IMR-90 (cell line): ENCODE data around the gene AMELX. TPM values are rescaled to one million over a fixed set of nuclear protein-coding genes. Genes with fewer than 3 reads are reported as not detected.

Source experiments
- ATAC-seq: fragments of 200-7000 bp; cut with Tn5 transposase; 2 replicates; pipeline ENCODE4 v1.9.1; 2020; ENCODE audit warnings: low read depth, mild to moderate bottlenecking, moderate library complexity
- BruUV-seq: library from RNA; stranded (reverse); fragments of 400-500 nt; replicated peaks from 2 replicates; lab custom pipeline; 2021; lab: Mats Ljungman, UMichigan
- CTCF ChIA-PET: fragments of 300-600 bp; formaldehyde crosslinking; extraction: SDS; loops from one replicate; lab custom pipeline; 2021; ENCODE audit warnings: antibody characterized with exemption; lab: Yijun Ruan, JAX
- POLR2A ChIA-PET: fragments of 300-600 bp; sonication (Branson Sonifier 250); formaldehyde crosslinking; loops from one replicate; lab custom pipeline; 2022; ENCODE audit warnings: antibody characterized with exemption; ENCODE audit not compliant: unreplicated experiment; lab: Charles Lee
- DNase-seq: peaks from one replicate; pipeline ENCODE4 v3.0.0; 2013
- H2AFZ ChIP-seq: replicated peaks from 2 replicates; pipeline ENCODE3; 2013; ENCODE audit warnings: low read length, mild to moderate bottlenecking; ENCODE audit not compliant: poor library complexity
- H2AK5ac ChIP-seq: 2 replicates; pipeline ENCODE4 v1.6.1; 2013; ENCODE audit warnings: low read depth, low read length, inconsistent platforms
- H2AK9ac ChIP-seq: replicated peaks from 2 replicates; pipeline ENCODE3; 2013; ENCODE audit warnings: mild to moderate bottlenecking, low read depth, low read length, moderate library complexity; ENCODE audit not compliant: poor library complexity
- H2BK120ac ChIP-seq: 2 replicates; pipeline ENCODE4 v1.6.1; 2013; ENCODE audit warnings: low read depth, low read length, inconsistent platforms
- H2BK15ac ChIP-seq: 3 replicates; pipeline ENCODE4 v1.6.1; 2013; ENCODE audit warnings: low read depth, low read length, inconsistent platforms
- H2BK20ac ChIP-seq: 2 replicates; pipeline ENCODE4 v1.6.1; 2013; ENCODE audit warnings: low read depth, mild to moderate bottlenecking, inconsistent platforms, low read length, moderate library complexity
- H2BK5ac ChIP-seq: 2 replicates; pipeline ENCODE4 v1.6.1; 2013; ENCODE audit warnings: mild to moderate bottlenecking, low read depth, low read length, inconsistent platforms; ENCODE audit not compliant: poor library complexity, severe bottlenecking
- H3K14ac ChIP-seq: replicated peaks from 2 replicates; pipeline ENCODE4 v1.6.1; 2013; ENCODE audit warnings: low read depth, low read length, inconsistent platforms
- H3K18ac ChIP-seq: 2 replicates; pipeline ENCODE4 v1.6.1; 2013; ENCODE audit warnings: low read depth, low read length, control low read depth
- H3K23ac ChIP-seq: 2 replicates; pipeline ENCODE4 v1.6.1; 2013; ENCODE audit warnings: low read depth, low read length, inconsistent platforms
- H3K27ac ChIP-seq: 2 replicates; pipeline ENCODE4 v1.5.1; 2013; ENCODE audit warnings: mild to moderate bottlenecking, control low read depth, low read length; ENCODE audit not compliant: insufficient read depth
- H3K27me3 ChIP-seq: 2 replicates; pipeline ENCODE4 v1.6.1; 2013; ENCODE audit warnings: low read length; ENCODE audit not compliant: control insufficient read depth, insufficient read depth
- H3K36me3 ChIP-seq: 2 replicates; pipeline ENCODE4 v1.6.1; 2013; ENCODE audit warnings: low read length, mixed read lengths; ENCODE audit not compliant: control insufficient read depth, insufficient read depth
- H3K4ac ChIP-seq: 2 replicates; pipeline ENCODE4 v1.6.1; 2013; ENCODE audit warnings: low read depth, low read length, inconsistent platforms
- H3K4me1 ChIP-seq: 2 replicates; pipeline ENCODE4 v1.6.1; 2013; ENCODE audit warnings: low read length, mixed read lengths; ENCODE audit not compliant: control insufficient read depth, insufficient read depth
- H3K4me2 ChIP-seq: 2 replicates; pipeline ENCODE4 v1.6.1; 2013; ENCODE audit warnings: low read depth, mild to moderate bottlenecking, control low read depth, low read length, moderate library complexity
- H3K4me3 ChIP-seq: 2 replicates; pipeline ENCODE4 v1.5.1; 2013; ENCODE audit warnings: low read depth, mild to moderate bottlenecking, control low read depth, low read length, moderate library complexity; ENCODE audit not compliant: insufficient read depth
- H3K56ac ChIP-seq: 2 replicates; pipeline ENCODE4 v1.6.1; 2013; ENCODE audit warnings: low read length, inconsistent platforms; ENCODE audit not compliant: insufficient read depth; ENCODE audit errors: extremely low read depth
- H3K79me1 ChIP-seq, 2 experiments: 2 replicates each; pipeline ENCODE4 v1.6.1; 2013; ENCODE audit warnings: low read length in 2 of 2, inconsistent platforms in 1 of 2, low read depth in 1 of 2
- H3K9ac ChIP-seq: 2 replicates; pipeline ENCODE4 v1.6.1; 2013; ENCODE audit warnings: low read depth, low read length, control low read depth
- H3K9me1 ChIP-seq: 2 replicates; pipeline ENCODE4 v1.6.1; 2013; ENCODE audit warnings: low read length, inconsistent platforms; ENCODE audit not compliant: insufficient read depth
- H3K9me3 ChIP-seq: 2 replicates; pipeline ENCODE4 v1.6.1; 2013; ENCODE audit warnings: low read length; ENCODE audit not compliant: control insufficient read depth, insufficient read depth
- H4K20me1 ChIP-seq: 2 replicates; pipeline ENCODE4 v1.6.1; 2013; ENCODE audit warnings: low read length, inconsistent platforms; ENCODE audit not compliant: insufficient read depth
- H4K5ac ChIP-seq: 2 replicates; pipeline ENCODE4 v1.6.1; 2013; ENCODE audit warnings: mild to moderate bottlenecking, low read depth, low read length, control low read depth
- H4K8ac ChIP-seq, 2 experiments: 2 replicates each; pipeline ENCODE4 v1.6.1; 2013; ENCODE audit warnings: low read depth in 2 of 2, low read length in 2 of 2, control low read depth in 1 of 2, inconsistent platforms in 1 of 2
- H4K91ac ChIP-seq: 2 replicates; pipeline ENCODE4 v1.6.1; 2013; ENCODE audit warnings: low read depth, low read length, inconsistent platforms; ENCODE audit not compliant: insufficient read depth
- BHLHE40 ChIP-seq: fragments of 150-350 bp; IDR thresholded peaks from 2 replicates; pipeline ENCODE4 v1.6.1; 2016; ENCODE audit warnings: mild to moderate bottlenecking, low read depth, low read length
- CEBPB ChIP-seq: IDR thresholded peaks from 2 replicates; pipeline ENCODE4 v1.6.1; 2012; ENCODE audit warnings: low read depth, low read length, improper control_type of control experiment
- CHD1 ChIP-seq: IDR thresholded peaks from 2 replicates; pipeline ENCODE4 v1.6.1; 2012; ENCODE audit warnings: low read depth, low read length, improper control_type of control experiment
- FOS ChIP-seq: fragments of 150-350 bp; IDR thresholded peaks from 2 replicates; pipeline ENCODE4 v1.6.1; 2016; ENCODE audit warnings: low read depth, low read length
- MAFK ChIP-seq: IDR thresholded peaks from 2 replicates; pipeline ENCODE4 v1.6.1; 2012; ENCODE audit warnings: low read depth, low read length, improper control_type of control experiment
- MAZ ChIP-seq: IDR thresholded peaks from 2 replicates; pipeline ENCODE4 v1.6.1; 2012; ENCODE audit warnings: low read depth, mild to moderate bottlenecking, low read length, improper control_type of control experiment, moderate library complexity, borderline replicate concordance
- MXI1 ChIP-seq: IDR thresholded peaks from 2 replicates; pipeline ENCODE4 v1.6.1; 2012; ENCODE audit warnings: low read depth, mild to moderate bottlenecking, low read length, moderate library complexity, borderline replicate concordance
- NFE2L2 ChIP-seq: fragments of 150-350 bp; IDR thresholded peaks from 2 replicates; pipeline ENCODE4 v1.6.1; 2016; ENCODE audit warnings: low read depth, mild to moderate bottlenecking, low read length
- POLR2A ChIP-seq: IDR thresholded peaks from 2 replicates; pipeline ENCODE4 v1.6.1; 2012; ENCODE audit warnings: mild to moderate bottlenecking, low read depth, low read length
- RAD21 ChIP-seq: IDR thresholded peaks from 2 replicates; pipeline ENCODE4 v1.6.1; 2012; ENCODE audit warnings: low read length, improper control_type of control experiment
- RCOR1 ChIP-seq: IDR thresholded peaks from 2 replicates; pipeline ENCODE4 v1.6.1; 2012; ENCODE audit warnings: mild to moderate bottlenecking, low read length, improper control_type of control experiment; ENCODE audit not compliant: insufficient replicate concordance
- RFX5 ChIP-seq: IDR thresholded peaks from 2 replicates; pipeline ENCODE4 v1.8.0; 2012; ENCODE audit warnings: low read depth, mild to moderate bottlenecking, low read length, moderate library complexity
- SMC3 ChIP-seq: fragments of 150-350 bp; IDR thresholded peaks from 2 replicates; pipeline ENCODE4 v1.6.1; 2016; ENCODE audit warnings: low read depth, mild to moderate bottlenecking, antibody characterized with exemption, low read length, moderate library complexity
- WGBS, 2 experiments: methylation state at CpG; one replicate each; pipeline versions ENCODE4 v1.1.5 to v1.1.7; 2013; ENCODE audit warnings: missing lambda C conversion rate in 2 of 2; ENCODE audit not compliant: insufficient read length in 1 of 2; ENCODE audit errors: extremely low coverage in 2 of 2; 5-methylcytosine and 5-hydroxymethylcytosine counted together
- dilution Hi-C: fragments of 300-500 bp; cut with HindIII; formaldehyde crosslinking; loops from one replicate; pipeline ENCODE4 v1.14.3; 2018; ENCODE audit warnings: low sequenced_read_pairs; ENCODE audit not compliant: unreplicated experiment
- in situ Hi-C: fragments of 300-500 bp; cut with MboI; formaldehyde crosslinking; loops from 3 replicates; pipeline ENCODE4 v1.14.3; 2019; ENCODE audit warnings: low sequenced_read_pairs, inconsistent platforms, mixed read lengths
- intact Hi-C: fragments of 100-400 bp; cut with micrococcal nuclease; formaldehyde crosslinking; loops from 2 replicates; pipeline ENCODE4 v1.10.0; 2022
- polyA plus RNA-seq, 3 experiments: library from polyadenylated mRNA; depleted of rRNA; stranded (reverse); fragments of >200 nt; gene quantifications; 2 replicates each; pipeline ENCODE4 v1.2.3, GENCODE V29; 2012; ENCODE audit warnings: low replicate concordance in 1 of 3
- total RNA-seq: library from RNA; depleted of rRNA; stranded (reverse); fragments of >200 nt; gene quantifications from 2 replicates; pipeline ENCODE4 v1.2.3, GENCODE V29; 2012
- TF ChIP-seq, protein P1 (sequence below): fragments of 150-350 bp; IDR thresholded peaks from 2 replicates; pipeline ENCODE4 v1.6.1; 2017; ENCODE audit warnings: mild to moderate bottlenecking, antibody characterized with exemption, low read length, low read depth
- TF ChIP-seq, protein P2 (sequence below): conservative IDR thresholded peaks from 2 replicates; pipeline ENCODE4 v1.5.1; 2012; ENCODE audit warnings: mild to moderate bottlenecking, low read depth, low read length, improper control_type of control experiment
- TF ChIP-seq, protein P3 (sequence below): fragments of 150-350 bp; IDR thresholded peaks from 2 replicates; pipeline ENCODE4 v1.6.1; 2016; ENCODE audit warnings: low read depth, mild to moderate bottlenecking, low read length, moderate library complexity, borderline replicate concordance

AMELX gene
- total and polyA plus RNA-seq, 2 of the 4 experiments (the other 2 are of a cell fraction), result not detected

- Histone ChIP-seq H3K36me3 (no peaks in the 10 kb centered on the region), H2BK20ac (no peak overlapping the region), H2AFZ (no peak overlapping the region), H3K14ac (no peak overlapping the region), H3K4me3 (no peak overlapping the region), H3K79me1 (no peaks in the 10 kb centered on the region), H4K5ac (no peak overlapping the region), H3K9me3 (peaks cover 3% of the 10 kb centered on the region; the same call in 1 of the 2 replicates), H3K23ac (no peak overlapping the region), H3K27ac (no peak overlapping the region), H3K56ac (no peak overlapping the region), H2AK9ac (no peak overlapping the region), H3K4ac (no peak overlapping the region), H3K4me1 (no peaks in the 10 kb centered on the region), H4K8ac (no peak overlapping the region), H2BK5ac (no peak overlapping the region), H2BK120ac (no peak overlapping the region), H3K18ac (no peak overlapping the region), H4K20me1 (no peaks in the 10 kb centered on the region), H3K4me2 (no peak overlapping the region), H4K91ac (no peak overlapping the region), H3K9me1 (no peaks in the 10 kb centered on the region), H2AK5ac (no peak overlapping the region), H3K27me3 (no peaks in the 10 kb centered on the region), H2BK15ac (no peak overlapping the region), H3K9ac (no peak overlapping the region)
- POLR2A ChIA-PET, result no interaction called here
- no peak for DNase-seq
- CTCF ChIA-PET, result no interaction called here
- in situ Hi-C loops, result no loop called here
- BruUV-seq, result no TSS peak
- TF ChIP-seq RAD21 (no peak), CHD1 (no peak), NFE2L2 (no peak), MAZ (no peak), FOS (no peak), CEBPB (no peak), SMC3 (no peak), POLR2A (no peak), RFX5 (no peak), BHLHE40 (no peak), MAFK (no peak), MXI1 (no peak), RCOR1 (no peak)
- TF ChIP-seq, protein P1, sequence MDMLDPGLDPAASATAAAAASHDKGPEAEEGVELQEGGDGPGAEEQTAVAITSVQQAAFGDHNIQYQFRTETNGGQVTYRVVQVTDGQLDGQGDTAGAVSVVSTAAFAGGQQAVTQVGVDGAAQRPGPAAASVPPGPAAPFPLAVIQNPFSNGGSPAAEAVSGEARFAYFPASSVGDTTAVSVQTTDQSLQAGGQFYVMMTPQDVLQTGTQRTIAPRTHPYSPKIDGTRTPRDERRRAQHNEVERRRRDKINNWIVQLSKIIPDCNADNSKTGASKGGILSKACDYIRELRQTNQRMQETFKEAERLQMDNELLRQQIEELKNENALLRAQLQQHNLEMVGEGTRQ, result no peak
- TF ChIP-seq, protein P2, sequence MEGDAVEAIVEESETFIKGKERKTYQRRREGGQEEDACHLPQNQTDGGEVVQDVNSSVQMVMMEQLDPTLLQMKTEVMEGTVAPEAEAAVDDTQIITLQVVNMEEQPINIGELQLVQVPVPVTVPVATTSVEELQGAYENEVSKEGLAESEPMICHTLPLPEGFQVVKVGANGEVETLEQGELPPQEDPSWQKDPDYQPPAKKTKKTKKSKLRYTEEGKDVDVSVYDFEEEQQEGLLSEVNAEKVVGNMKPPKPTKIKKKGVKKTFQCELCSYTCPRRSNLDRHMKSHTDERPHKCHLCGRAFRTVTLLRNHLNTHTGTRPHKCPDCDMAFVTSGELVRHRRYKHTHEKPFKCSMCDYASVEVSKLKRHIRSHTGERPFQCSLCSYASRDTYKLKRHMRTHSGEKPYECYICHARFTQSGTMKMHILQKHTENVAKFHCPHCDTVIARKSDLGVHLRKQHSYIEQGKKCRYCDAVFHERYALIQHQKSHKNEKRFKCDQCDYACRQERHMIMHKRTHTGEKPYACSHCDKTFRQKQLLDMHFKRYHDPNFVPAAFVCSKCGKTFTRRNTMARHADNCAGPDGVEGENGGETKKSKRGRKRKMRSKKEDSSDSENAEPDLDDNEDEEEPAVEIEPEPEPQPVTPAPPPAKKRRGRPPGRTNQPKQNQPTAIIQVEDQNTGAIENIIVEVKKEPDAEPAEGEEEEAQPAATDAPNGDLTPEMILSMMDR, result no peak
- TF ChIP-seq, protein P3, sequence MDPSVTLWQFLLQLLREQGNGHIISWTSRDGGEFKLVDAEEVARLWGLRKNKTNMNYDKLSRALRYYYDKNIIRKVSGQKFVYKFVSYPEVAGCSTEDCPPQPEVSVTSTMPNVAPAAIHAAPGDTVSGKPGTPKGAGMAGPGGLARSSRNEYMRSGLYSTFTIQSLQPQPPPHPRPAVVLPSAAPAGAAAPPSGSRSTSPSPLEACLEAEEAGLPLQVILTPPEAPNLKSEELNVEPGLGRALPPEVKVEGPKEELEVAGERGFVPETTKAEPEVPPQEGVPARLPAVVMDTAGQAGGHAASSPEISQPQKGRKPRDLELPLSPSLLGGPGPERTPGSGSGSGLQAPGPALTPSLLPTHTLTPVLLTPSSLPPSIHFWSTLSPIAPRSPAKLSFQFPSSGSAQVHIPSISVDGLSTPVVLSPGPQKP, result no peak
- intact Hi-C loops, result no loop called here
- WGBS, 2 experiments, result no CpG with 5 or more reads among the region's 2 CpGs
- dilution Hi-C loops, result no loop called here
- no peak for ATAC-seq
Observed at GRCh38 chrX:11321986-11322385, 28.8 kb downstream of the AMELX start.
